Epithelial cell of proximal tubule (primary cell): ENCODE measurements around the gene CYB5B. TPM values are rescaled to one million over a fixed set of nuclear protein-coding genes. Genes with fewer than 3 reads are reported as not detected.

ENCODE experiments used
- DNase-seq: peaks from one replicate; pipeline ENCODE4 v3.0.0-alpha.2; 2011; ENCODE audit warnings: low read depth
- H3K4me3 ChIP-seq: 2 replicates; pipeline ENCODE4 v1.5.1; 2011; ENCODE audit warnings: low read depth, mild to moderate bottlenecking, low read length
- total RNA-seq: library from RNA; depleted of rRNA; stranded (reverse); fragments of >200 nt; gene quantifications from 2 replicates; pipeline ENCODE4 v1.2.3, GENCODE V29; 2015
- TF ChIP-seq, protein P1 (sequence below): conservative IDR thresholded peaks from 2 replicates; pipeline ENCODE4 v1.5.1; 2012; ENCODE audit warnings: low read depth, mild to moderate bottlenecking, low read length

CYB5B gene
- 54.0 and 97.6 TPM in 2 replicates for total RNA-seq

DNA sequence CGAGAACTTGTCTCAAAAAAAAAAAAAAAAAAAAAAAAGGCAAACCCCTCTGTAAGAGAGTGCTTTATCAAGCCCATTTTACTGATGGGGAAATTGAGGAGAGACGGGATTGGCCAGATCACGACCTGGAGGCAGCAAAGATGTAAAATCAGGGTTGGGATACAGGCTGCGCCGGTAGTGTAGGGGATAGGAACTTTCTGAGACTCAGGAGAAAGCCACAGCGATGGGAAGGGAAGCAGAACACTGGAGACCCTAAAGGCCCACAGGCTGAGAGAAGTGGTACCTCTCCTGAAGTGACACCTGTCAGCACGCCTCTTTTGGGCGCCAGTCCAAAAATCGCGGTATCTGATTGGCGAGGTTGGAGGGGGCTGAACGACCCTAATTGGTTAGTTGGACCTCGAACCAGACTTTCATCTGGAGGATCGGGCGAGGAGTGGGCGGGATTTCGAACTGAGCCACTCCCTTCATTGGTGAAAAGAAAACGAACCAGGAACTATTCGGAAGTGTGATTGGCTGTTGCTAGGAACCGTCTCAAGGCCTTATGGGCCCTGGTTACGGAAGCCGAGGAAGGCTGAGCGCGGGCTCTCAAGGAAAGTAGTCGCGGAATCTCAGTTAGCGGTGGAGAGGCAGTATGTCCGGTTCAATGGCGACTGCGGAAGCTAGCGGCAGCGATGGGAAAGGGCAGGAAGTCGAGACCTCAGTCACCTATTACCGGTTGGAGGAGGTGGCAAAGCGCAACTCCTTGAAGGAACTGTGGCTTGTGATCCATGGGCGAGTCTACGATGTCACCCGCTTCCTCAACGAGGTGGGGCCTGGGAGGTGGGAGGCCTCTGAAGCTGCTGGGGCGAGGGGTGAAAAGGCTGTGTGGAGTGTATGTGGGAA is at the start of gene CYB5B:
Gene CYB5B (plus strand): TSS at position 567 of the 882 bp plus-strand sequence. CDS start 65 bp downstream, at position 632.
- H3K4me3 ChIP-seq, result peak within 1 kb of the TSS; percentile 96
- DNase-seq, result peak; percentile 98
- TF ChIP-seq, protein P1, sequence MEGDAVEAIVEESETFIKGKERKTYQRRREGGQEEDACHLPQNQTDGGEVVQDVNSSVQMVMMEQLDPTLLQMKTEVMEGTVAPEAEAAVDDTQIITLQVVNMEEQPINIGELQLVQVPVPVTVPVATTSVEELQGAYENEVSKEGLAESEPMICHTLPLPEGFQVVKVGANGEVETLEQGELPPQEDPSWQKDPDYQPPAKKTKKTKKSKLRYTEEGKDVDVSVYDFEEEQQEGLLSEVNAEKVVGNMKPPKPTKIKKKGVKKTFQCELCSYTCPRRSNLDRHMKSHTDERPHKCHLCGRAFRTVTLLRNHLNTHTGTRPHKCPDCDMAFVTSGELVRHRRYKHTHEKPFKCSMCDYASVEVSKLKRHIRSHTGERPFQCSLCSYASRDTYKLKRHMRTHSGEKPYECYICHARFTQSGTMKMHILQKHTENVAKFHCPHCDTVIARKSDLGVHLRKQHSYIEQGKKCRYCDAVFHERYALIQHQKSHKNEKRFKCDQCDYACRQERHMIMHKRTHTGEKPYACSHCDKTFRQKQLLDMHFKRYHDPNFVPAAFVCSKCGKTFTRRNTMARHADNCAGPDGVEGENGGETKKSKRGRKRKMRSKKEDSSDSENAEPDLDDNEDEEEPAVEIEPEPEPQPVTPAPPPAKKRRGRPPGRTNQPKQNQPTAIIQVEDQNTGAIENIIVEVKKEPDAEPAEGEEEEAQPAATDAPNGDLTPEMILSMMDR, result peak; percentile 13

GRCh38 chr16:69376393-69377059 is 47.9 kb upstream of the CYB5B start:
- TF ChIP-seq, protein P1, result no peak
- DNase-seq, result no peak
- H3K4me3 ChIP-seq, result no peak overlapping the region

- TF ChIP-seq, protein P1, result no peak
- no peak overlapping the region for H3K4me3 ChIP-seq
- no peak for DNase-seq
Observed at GRCh38 chr16:69378036-69378435, 46.4 kb upstream of the CYB5B start.

DNA sequence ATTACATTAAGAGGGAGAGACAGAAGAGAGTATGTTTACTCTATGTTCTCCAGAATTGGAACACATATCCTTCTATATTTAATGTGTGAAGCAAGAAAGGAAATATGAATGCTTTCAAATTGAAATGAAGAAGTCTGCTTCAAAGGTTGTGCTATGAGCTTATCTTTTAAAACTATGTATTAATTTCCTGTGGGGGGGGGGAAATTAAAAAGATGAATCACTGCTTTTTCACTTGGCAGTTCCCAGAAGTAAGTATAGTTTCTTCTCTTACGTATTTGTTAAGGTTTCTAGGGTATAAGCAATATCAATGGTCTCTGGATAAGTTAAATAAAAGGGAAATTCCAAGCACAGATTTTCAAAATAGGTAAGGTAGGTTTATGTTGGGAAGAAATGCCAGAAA is 45.7 kb upstream of the CYB5B start:
- no peak for DNase-seq
- H3K4me3 ChIP-seq, result no peak overlapping the region

GRCh38 chr16:69381231-69381630 is 43.2 kb upstream of the CYB5B start:
- no peak for DNase-seq
- no peak overlapping the region for H3K4me3 ChIP-seq
- TF ChIP-seq, protein P1, result no peak

More for the DNA sequence above, 45.7 kb upstream of the CYB5B start:
- TF ChIP-seq, protein P1, result no peak

- no peak overlapping the region for H3K4me3 ChIP-seq
- no peak for DNase-seq
- TF ChIP-seq, protein P1, result no peak
Observed at GRCh38 chr16:69382421-69382820, 42.0 kb upstream of the CYB5B start.
